HG02938 (cell line): ENCODE data around the gene SMAD7.

Experiments used
- ATAC-seq: cut with Tn5 transposase; IDR thresholded peaks from one replicate; pipeline ENCODE4 v1.9.1; 2021; ENCODE audit warnings: mild to moderate bottlenecking, moderate library complexity; ENCODE audit not compliant: unreplicated experiment

The SMAD7 gene

GRCh38 chr18:48962252-48962993 is 11.7 kb upstream of the SMAD7 start:
- no peak for ATAC-seq

- no peak for ATAC-seq
Observed at GRCh38 chr18:48961547-48961946, 10.8 kb upstream of the SMAD7 start.

- no peak for ATAC-seq
Observed at GRCh38 chr18:48959921-48960920, 9.5 kb upstream of the SMAD7 start.

- no peak for ATAC-seq
Observed at GRCh38 chr18:48959551-48959920, 8.8 kb upstream of the SMAD7 start.

GRCh38 chr18:48958951-48959350 is 8.2 kb upstream of the SMAD7 start:
- ATAC-seq: no peak

- no peak for ATAC-seq
Observed at GRCh38 chr18:48957616-48958015, 6.9 kb upstream of the SMAD7 start.

- no peak for ATAC-seq
Observed at GRCh38 chr18:48957136-48957535, 6.4 kb upstream of the SMAD7 start.

GRCh38 chr18:48956356-48956755 is 5.6 kb upstream of the SMAD7 start:
- no peak for ATAC-seq

- ATAC-seq: no peak
Observed at GRCh38 chr18:48955830-48956261, 5.1 kb upstream of the SMAD7 start.

- no peak for ATAC-seq
Observed at GRCh38 chr18:48954886-48955819, 4.4 kb upstream of the SMAD7 start.

- ATAC-seq: no peak
Observed at GRCh38 chr18:48953104-48953706, 2.4 kb upstream of the SMAD7 start.

GRCh38 chr18:48952287-48953103 is 1.7 kb upstream of the SMAD7 start:
- peak; percentile 28 for ATAC-seq

- peak; percentile 44 for ATAC-seq
Observed at GRCh38 chr18:48951448-48952286, 902 bp upstream of the SMAD7 start.

- ATAC-seq: no peak
Observed at GRCh38 chr18:48949606-48950535, 894 bp downstream of the SMAD7 start.

GRCh38 chr18:48949050-48949605 is 1.6 kb downstream of the SMAD7 start:
- ATAC-seq: no peak

- ATAC-seq: no peak
Observed at GRCh38 chr18:48948112-48949049, 2.4 kb downstream of the SMAD7 start.
